GM21423 (cell line): ENCODE data around the gene BSX.

ENCODE experiments used
- ATAC-seq: cut with Tn5 transposase; IDR thresholded peaks from one replicate; pipeline ENCODE4 v1.9.1; 2021; ENCODE audit warnings: mild to moderate bottlenecking, moderate library complexity; ENCODE audit not compliant: unreplicated experiment

Gene BSX

GRCh38 chr11:122981388-122982264 is at the start of gene BSX:
Gene BSX (minus strand): TSS chr11:122981834. CDS start chr11:122981671, 163 bp downstream.
- ATAC-seq = no peak

DNA sequence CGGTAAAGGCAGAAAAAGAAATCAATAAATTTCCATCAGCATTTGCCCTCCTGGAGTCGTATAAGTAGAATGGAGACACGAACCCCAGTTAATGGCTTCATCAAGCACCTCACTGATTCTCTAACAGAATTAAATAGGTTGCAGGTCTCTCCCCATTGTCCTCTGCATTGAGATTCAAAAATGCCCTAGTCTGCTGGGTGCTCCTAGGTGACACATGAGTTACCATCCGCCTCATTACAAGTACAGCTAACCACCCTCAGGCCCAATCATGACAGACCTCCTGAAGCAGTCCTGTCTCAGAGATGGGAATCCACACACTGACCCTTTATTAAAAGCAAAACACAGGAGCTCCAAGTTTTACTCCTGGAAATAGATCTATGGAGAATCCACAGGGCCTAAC is 48.9 kb upstream of the BSX start:
- ATAC-seq = no peak

- ATAC-seq = no peak
Observed at GRCh38 chr11:123020968-123021367, 39.3 kb upstream of the BSX start.

- ATAC-seq = no peak
Observed at GRCh38 chr11:123018702-123019101, 37.1 kb upstream of the BSX start.

DNA sequence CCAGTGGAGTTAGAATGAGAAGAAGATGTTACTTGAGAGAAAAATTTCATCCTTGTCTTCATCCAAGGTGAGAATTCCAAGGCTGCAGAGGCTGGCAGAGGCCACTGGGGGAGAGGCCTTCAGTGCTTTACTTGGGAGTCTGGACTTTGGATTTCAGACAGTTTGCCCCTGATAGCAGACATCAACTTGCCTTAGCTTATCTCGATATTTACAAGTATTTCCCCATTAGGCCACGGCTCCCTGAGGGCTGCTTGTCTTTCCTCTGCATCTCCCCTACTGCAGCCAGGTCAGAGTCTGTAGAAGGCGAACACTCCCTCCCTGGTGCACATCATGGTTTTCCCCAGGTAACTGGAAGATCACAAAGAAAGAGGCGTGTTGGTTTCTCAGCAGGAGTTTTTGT is 29.9 kb upstream of the BSX start:
- no peak for ATAC-seq

GRCh38 chr11:123006860-123007542 is 25.4 kb upstream of the BSX start:
- no peak for ATAC-seq

GRCh38 chr11:123000721-123001120 is 19.1 kb upstream of the BSX start:
- no peak for ATAC-seq

- no peak for ATAC-seq
Observed at GRCh38 chr11:122998727-122999366, 17.2 kb upstream of the BSX start.

GRCh38 chr11:122995526-122995925 is 13.9 kb upstream of the BSX start:
- ATAC-seq = no peak

GRCh38 chr11:122984186-122985011 is 2.8 kb upstream of the BSX start:
- no peak for ATAC-seq

- no peak for ATAC-seq
Observed at GRCh38 chr11:122983438-122984185, 2.0 kb upstream of the BSX start.

GRCh38 chr11:122979815-122980595 is 1.6 kb downstream of the BSX start:
- no peak for ATAC-seq

DNA sequence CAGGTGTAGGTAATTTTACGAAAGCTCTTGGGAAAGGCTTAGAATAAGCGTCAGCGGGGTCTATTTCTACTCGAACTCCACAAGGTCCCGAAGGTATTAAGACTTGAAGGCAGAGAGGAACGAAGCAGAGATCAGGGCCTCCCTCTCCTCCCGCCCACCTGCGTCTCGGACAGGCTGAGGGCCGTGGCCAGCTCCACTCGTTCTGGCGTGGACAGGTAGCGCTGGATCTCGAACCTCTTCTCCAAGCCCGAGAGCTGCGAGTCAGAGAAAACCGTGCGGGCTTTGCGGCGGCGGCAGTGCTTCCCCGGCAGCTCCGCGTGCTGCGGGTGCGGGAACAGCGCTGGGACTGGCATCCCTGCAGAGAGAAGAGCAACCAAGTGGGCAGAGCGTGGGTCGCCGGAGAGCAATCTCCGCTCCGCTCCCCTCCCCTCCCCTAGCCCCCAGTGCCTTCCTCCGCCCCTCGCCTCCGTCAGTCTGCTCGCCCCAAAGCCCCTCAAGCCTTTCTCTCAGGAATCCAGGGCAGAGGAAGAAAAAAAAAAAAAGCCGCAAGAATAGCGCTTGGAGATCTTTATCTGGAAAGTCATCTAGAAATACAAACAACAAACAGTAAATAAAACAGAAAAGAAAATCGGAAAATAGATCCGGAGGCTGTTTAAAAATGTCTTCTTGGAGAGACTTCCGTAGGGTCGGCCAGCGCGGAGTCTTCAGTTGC is 2.4 kb downstream of the BSX start:
- no peak for ATAC-seq

GRCh38 chr11:122978299-122978620 is 3.4 kb downstream of the BSX start:
- ATAC-seq = no peak

DNA sequence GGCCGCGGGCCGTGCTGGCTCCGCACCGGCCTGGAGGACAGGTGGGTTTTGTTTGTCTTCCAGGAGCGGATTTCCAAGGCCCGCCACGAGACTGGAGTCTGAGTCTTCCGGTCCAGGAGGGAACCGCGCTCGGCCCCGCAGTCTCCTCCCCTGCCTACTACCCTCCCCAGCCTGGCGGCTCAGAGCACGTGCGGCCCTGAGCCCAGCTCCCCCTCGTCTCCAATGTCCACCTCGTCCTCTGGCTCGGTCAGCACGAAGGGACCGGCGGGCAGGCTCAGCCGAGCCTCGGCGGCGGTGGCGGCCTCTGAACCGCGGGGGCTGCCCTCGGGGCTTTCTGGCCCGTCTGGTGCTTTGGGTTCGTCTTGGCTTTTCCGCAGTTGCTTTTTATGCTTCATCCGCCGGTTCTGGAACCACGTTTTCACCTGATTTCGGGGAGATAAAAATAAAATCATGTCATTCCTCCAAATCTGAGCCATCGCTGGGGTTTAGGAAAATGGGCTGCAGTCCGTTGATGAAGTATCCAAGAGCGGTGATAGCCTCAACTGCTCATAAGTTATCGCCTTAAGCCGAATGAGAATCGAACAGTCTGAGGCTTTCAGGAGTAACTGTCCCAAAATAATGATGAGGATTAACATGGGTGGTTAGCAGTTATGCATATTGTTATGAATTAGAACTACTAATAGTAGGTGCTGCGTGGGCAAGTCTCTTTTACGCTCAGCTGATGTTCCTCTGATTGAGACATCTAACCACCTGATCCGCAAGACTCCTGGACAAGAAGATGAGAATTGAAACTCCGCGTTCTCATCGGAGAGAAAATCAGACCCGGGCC is 4.0 kb downstream of the BSX start:
- ATAC-seq = no peak

- ATAC-seq = no peak
Observed at GRCh38 chr11:122976734-122977469, 4.7 kb downstream of the BSX start.

DNA sequence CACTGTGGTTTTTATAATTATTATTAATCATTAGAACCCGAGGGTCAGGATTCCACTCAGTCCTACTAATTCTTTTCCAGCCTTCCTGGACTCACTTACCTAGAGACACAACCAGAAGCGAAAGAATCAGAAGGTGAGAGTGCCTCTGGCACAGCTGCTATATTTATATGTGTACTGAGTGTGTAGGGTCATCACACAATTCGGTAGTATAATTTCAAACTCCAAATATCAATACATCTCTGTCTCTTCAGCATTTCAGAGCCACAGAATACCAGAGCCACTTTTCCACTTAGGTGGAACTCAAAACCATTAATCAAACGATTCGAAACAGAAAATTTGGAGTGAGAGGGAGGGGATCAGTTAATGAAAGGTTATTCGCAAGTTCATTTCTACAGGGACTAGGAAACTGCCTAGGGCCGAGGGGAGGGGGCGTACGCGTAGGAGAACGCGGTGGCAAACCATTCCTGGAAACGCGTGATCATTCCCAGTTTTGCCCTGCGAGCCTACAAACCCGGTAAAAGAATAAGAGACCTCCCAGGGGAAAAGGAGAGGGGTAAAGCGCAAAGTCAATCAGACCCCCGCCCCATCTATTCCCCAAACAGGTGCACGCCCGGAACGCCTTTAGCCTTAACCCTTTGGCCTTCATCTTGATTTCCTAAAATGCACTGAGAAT is 5.4 kb downstream of the BSX start:
- ATAC-seq = no peak
